ENCODE measurements around the gene OVOL3.
"Not testable (repeated sequence)": the region's sequence is repeated elsewhere in the genome, so short reads cannot be mapped to it uniquely, and the experiment has no call there.

The OVOL3 gene

GRCh38 chr19:36113425-36113824 lies 2.5 kb downstream of the OVOL3 start:
- no peaks in the 10 kb centered on the region for H3K9me3 Mint-ChIP-seq
- no peaks in the 10 kb centered on the region for H3K27me3 Mint-ChIP-seq

DNA sequence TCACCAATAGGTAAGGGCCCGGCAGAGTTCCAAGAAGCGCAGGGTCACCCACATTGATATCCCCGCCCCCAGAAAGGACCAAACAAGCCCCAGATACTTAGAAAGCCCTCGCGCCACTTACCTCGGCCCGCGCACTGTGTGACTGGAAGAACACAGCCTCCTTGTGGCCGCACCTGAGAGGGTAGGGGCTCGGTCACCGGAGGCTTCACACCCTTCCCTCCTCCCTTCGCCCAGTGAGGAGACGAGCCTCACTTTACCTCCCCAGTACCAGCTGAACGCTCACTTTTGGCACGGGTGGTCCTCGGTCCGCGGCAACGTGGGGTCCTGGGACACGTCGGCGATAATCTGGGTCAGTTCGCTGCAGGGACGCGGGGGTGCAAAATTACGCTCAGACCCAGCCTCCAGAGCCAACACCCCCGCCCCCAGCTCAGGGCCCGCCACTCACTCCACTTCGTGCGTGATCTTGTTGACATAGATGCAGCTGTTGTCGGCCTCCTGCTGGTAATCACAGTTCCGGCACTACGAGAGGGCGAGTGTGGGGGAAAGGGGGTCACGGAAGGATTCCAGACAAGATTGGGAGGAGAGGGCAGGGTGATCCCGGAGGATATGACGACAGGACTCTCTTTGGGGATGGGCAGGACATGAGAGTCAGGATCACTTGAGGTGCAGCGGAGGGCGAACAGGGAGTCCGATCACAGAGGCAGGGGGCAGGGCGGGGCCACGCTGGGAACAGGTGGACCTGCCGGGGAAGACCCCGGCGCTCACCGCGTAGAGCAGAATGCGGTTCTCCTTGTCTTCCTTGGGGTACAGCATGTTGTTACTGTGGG lies 3.2 kb downstream of the OVOL3 start:
- H3K36me3 Mint-ChIP-seq, result peaks cover 46% of the 10 kb centered on the region
- H3K27ac Mint-ChIP-seq, result peak overlapping the region; percentile 93
- no peaks in the 10 kb centered on the region for H3K9me3 Mint-ChIP-seq
- no peak for ATAC-seq
- H3K4me3 Mint-ChIP-seq, result peak overlapping the region; percentile 92
- peaks cover 49% of the 10 kb centered on the region for H3K4me1 Mint-ChIP-seq
- no peaks in the 10 kb centered on the region for H3K27me3 Mint-ChIP-seq

More at GRCh38 chr19:36113425-36113824, 2.5 kb downstream of the OVOL3 start:
- no peak for ATAC-seq
- H3K4me3 Mint-ChIP-seq, result peak overlapping the region; percentile 92
- peak overlapping the region; percentile 93 for H3K27ac Mint-ChIP-seq
- H3K4me1 Mint-ChIP-seq, result peaks cover 46% of the 10 kb centered on the region
- H3K36me3 Mint-ChIP-seq, result peaks cover 43% of the 10 kb centered on the region

GRCh38 chr19:36114721-36115452 lies 3.9 kb downstream of the OVOL3 start, which contains the start of gene POLR2I:
Gene POLR2I, minus strand, starts transcription at chr19:36114875. Its CDS starts 19 bp downstream, at chr19:36114856.
- Mint-ChIP-seq H3K36me3 (peaks cover 53% of the 10 kb centered on the region), H3K9me3 (no peaks in the 10 kb centered on the region), H3K4me1 (peaks cover 56% of the 10 kb centered on the region), H3K27ac (peak within 1 kb of the TSS; percentile 93), H3K4me3 (peak within 1 kb of the TSS; percentile 92), H3K27me3 (no peaks in the 10 kb centered on the region)
- ATAC-seq, result peak; percentile 96

DNA sequence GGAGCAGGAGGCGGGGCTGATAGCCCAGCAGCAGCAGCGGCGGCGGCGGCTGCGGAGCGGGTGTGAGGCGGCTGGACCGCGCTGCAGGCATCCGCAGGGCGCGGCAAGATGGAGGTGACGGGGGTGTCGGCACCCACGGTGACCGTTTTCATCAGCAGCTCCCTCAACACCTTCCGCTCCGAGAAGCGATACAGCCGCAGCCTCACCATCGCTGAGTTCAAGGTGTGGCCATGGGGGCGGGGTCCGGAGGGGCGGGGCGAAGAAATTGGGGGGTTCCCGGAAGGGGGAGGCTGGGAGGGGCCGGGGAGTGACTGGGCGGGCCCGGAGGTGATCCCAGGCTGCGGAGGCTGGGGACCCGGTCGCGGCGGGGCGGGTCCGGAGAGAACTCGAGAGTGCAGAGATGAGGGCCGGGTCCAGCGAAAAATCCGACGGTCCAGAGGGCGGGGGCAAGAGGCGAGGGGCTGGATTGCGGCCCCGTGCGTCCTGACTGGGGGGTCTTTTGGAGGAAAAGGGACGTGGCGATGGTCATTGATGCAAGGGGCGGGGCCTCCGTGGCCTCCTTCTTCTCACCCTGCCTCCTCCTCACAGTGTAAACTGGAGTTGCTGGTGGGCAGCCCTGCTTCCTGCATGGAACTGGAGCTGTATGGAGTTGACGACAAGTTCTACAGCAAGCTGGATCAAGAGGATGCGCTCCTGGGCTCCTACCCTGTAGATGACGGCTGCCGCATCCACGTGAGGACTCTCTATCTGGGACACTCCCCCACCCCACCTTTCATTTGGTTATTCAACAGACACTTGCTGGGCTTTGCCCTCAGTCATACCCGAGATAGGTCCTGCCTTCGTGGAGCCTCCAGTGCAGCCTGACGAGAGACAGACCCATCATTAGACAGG lies 4.8 kb downstream of the OVOL3 start, which contains the start of gene TBCB:
TSS of gene TBCB (plus strand) at position 16 of the 891 bp plus-strand sequence. CDS start at position 109, 93 bp downstream.
- H3K27ac Mint-ChIP-seq, result peak within 1 kb of the TSS; percentile 93
- peak within 1 kb of the TSS; percentile 92 for H3K4me3 Mint-ChIP-seq
- peaks cover 62% of the 10 kb centered on the region for H3K36me3 Mint-ChIP-seq
- no peaks in the 10 kb centered on the region for H3K9me3 Mint-ChIP-seq
- ATAC-seq, result peak; percentile 80
- H3K27me3 Mint-ChIP-seq, result no peaks in the 10 kb centered on the region
- H3K4me1 Mint-ChIP-seq, result peaks cover 64% of the 10 kb centered on the region

- no peak for ATAC-seq
- H3K27me3 Mint-ChIP-seq, result no peaks in the 10 kb centered on the region
- no peaks in the 10 kb centered on the region for H3K9me3 Mint-ChIP-seq
- H3K36me3 Mint-ChIP-seq, result peaks cover 67% of the 10 kb centered on the region
- peak overlapping the region; percentile 93 for H3K27ac Mint-ChIP-seq
- H3K4me1 Mint-ChIP-seq, result peaks cover 67% of the 10 kb centered on the region
- peak overlapping the region; percentile 92 for H3K4me3 Mint-ChIP-seq
Observed at GRCh38 chr19:36116344-36116637, 5.3 kb downstream of the OVOL3 start.

DNA sequence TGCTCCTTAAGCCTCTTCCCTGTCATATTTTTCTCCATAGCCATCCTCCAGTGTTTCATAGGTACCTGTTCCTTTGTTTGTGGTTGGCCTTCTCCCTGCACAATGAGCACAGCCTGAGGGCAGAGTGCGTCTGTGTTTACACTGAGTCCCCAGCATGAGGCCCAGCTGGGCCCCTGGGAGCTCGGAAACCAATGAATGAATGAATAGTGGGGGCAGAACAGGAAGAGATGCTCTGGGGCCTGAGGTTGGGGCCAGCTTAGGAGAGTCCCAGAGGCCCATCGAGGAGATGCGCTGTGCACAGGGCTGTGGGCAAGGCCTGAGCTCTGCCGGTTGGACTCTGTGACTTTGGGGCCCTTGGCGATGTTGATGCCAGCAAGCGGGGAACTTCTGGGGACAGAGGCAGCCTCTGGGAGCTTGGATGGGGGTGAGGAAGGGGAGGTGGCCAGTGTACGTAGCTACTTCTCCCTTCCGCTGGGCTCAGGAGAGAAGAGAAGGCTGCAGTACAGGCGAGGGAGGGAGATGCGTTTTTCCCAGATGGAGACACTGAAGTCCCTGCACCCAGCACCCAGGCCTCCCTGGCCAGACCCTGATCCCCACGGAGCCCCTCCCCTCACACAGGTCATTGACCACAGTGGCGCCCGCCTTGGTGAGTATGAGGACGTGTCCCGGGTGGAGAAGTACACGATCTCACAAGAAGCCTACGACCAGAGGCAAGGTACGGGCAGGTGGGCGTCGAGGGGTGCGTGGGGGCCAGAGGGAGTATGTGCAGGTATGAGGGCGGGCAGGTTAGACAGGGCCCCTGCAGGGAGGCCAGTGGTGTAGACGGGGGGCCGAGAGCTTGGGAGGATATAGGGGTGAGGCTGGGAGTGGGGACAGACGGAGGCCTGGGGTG lies 9.4 kb downstream of the OVOL3 start:
- peak overlapping the region; percentile 48 for H3K27ac Mint-ChIP-seq
- no peak for ATAC-seq
- H3K27me3 Mint-ChIP-seq, result no peaks in the 10 kb centered on the region
- peaks cover 47% of the 10 kb centered on the region for H3K4me1 Mint-ChIP-seq
- H3K9me3 Mint-ChIP-seq, result no peaks in the 10 kb centered on the region
- peaks cover 66% of the 10 kb centered on the region for H3K36me3 Mint-ChIP-seq
- no peak overlapping the region for H3K4me3 Mint-ChIP-seq

DNA sequence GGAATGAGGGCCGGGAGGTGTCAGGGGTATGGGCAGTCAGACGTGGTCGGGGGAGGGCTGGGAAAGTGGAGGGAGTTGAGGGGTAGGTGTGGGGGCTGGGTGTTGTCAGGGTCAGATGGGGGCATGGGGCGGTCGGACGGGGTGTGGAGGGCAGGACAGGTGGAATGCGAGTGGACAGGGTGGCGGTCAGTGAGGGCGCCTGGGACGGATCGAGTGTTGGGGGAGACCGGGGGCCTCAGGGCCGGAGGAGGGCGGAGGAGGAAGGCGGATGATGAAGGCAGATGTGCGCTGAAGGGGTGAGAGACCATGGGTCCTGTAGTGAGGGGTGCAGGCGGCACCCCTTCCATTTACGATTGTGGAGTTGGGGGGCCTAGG lies 10.0 kb downstream of the OVOL3 start:
- peak; percentile 37 for ATAC-seq
- peaks cover 72% of the 10 kb centered on the region for H3K36me3 Mint-ChIP-seq
- H3K4me1 Mint-ChIP-seq, result peaks cover 51% of the 10 kb centered on the region
- H3K27me3 Mint-ChIP-seq, result no peaks in the 10 kb centered on the region
- H3K4me3 Mint-ChIP-seq, result no peak overlapping the region
- H3K9me3 Mint-ChIP-seq, result no peaks in the 10 kb centered on the region
- no peak overlapping the region for H3K27ac Mint-ChIP-seq

- peaks cover 69% of the 10 kb centered on the region for H3K36me3 Mint-ChIP-seq
- no peak overlapping the region for H3K4me3 Mint-ChIP-seq
Observed at GRCh38 chr19:36121486-36122124, 10.7 kb downstream of the OVOL3 start.

GRCh38 chr19:36125557-36125956 lies 14.6 kb downstream of the OVOL3 start:
- no peaks in the 10 kb centered on the region for H3K9me3 Mint-ChIP-seq
- no peak for ATAC-seq
- peaks cover 39% of the 10 kb centered on the region for H3K36me3 Mint-ChIP-seq
- H3K4me3 Mint-ChIP-seq, result no peak overlapping the region
- H3K4me1 Mint-ChIP-seq, result peaks cover 23% of the 10 kb centered on the region
- no peaks in the 10 kb centered on the region for H3K27me3 Mint-ChIP-seq
- H3K27ac Mint-ChIP-seq, result peak overlapping the region; percentile 50

More at GRCh38 chr19:36121486-36122124, 10.7 kb downstream of the OVOL3 start:
- Mint-ChIP-seq H3K9me3 (no peaks in the 10 kb centered on the region), H3K27me3 (no peaks in the 10 kb centered on the region), H3K27ac (no peak overlapping the region), H3K4me1 (peaks cover 45% of the 10 kb centered on the region)
- peak; percentile 6 for ATAC-seq

DNA sequence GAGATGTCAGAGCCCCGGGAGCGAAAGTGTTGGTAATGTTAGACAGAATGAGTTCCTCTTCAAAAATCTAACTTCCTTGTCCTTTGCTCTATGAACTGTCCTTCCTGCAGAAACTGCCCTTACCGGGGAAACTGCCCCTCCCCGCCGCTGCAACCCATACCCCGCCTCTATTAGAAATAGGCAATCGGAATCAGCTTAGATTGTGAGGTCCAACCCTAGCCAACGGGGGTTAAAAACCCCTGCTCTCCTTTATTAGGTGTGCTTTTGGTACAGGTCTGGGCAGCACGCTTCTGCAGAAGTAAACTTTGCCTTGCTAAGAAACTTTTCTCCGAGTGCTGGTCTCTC lies 17.4 kb downstream of the OVOL3 start:
- H3K4me1 Mint-ChIP-seq, result peaks cover 33% of the 10 kb centered on the region
- H3K4me3 Mint-ChIP-seq, result peak overlapping the region; percentile 94
- H3K36me3 Mint-ChIP-seq, result peaks cover 17% of the 10 kb centered on the region
- peak overlapping the region; percentile 90 for H3K27ac Mint-ChIP-seq
- ATAC-seq, result peak; percentile 41
- H3K9me3 Mint-ChIP-seq, result no peaks in the 10 kb centered on the region
- no peaks in the 10 kb centered on the region for H3K27me3 Mint-ChIP-seq

DNA sequence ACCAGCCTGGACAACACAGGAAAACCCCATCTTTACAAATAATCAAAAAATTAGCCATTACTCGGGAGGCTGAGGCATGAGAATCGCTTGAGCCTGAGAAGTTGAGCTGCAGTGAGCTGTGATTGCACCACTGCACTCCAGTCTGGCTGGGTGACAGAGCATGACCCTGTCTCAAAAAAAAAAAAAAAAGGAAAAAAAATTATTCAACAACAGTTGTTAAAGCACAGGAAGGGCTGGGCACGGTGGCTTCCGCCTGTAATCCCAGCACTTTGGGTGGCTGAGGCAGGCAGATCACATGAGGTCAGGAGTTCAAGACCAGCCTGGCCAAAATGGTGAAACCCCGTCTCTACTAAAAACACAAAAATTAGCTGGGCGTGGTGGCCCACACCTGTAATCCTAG lies 20.3 kb downstream of the OVOL3 start:
- H3K4me1 Mint-ChIP-seq, result peaks cover 26% of the 10 kb centered on the region
- not testable (repeated sequence) for H3K9me3 Mint-ChIP-seq, H3K36me3 Mint-ChIP-seq, H3K4me3 Mint-ChIP-seq, H3K27me3 Mint-ChIP-seq, ATAC-seq, H3K27ac Mint-ChIP-seq

- not testable (repeated sequence) for H3K4me3 Mint-ChIP-seq, H3K27ac Mint-ChIP-seq, H3K27me3 Mint-ChIP-seq, ATAC-seq, H3K9me3 Mint-ChIP-seq, H3K36me3 Mint-ChIP-seq
- H3K4me1 Mint-ChIP-seq, result peaks cover 21% of the 10 kb centered on the region
Observed at GRCh38 chr19:36134867-36135266, 23.9 kb downstream of the OVOL3 start.

DNA sequence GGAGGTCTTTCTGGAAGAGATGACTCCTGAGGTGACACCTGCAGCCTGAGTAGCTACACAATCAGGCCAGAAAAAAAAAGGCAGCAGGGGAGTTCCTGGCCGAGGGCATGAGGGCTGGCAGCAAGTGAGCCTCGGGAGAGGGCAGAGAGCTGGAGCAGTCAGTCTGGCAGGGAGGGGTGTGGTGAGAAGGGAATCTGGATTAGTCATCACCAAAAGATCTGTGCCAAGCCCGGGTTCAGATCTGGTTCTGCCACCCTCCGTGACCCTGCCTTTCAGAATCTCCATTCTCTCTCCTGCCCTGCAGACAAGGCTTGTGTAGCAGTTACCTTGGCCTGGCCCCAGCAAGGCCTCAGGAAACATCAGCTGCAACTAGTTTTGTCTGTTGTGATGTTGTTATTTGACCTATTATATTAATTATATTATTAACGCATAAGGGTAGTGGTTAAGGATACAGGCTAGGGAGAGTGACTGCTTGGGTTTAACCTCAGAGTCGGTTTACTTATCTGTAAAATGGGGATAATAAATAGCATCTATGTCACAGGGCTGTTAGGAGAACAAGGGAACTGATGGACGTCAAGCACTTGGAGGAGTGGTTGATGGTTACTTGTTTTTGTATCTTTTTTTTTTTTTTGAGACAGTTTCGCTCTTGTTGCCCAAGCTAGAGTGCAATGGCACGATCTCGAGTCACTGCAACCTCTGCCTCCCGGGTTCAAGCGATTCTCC lies 26.2 kb downstream of the OVOL3 start:
- Mint-ChIP-seq H3K9me3 (peaks cover 4% of the 10 kb centered on the region), H3K4me3 (peak overlapping the region; percentile 62), H3K36me3 (peaks cover 13% of the 10 kb centered on the region), H3K4me1 (peaks cover 26% of the 10 kb centered on the region), H3K27me3 (no peaks in the 10 kb centered on the region), H3K27ac (peak overlapping the region; percentile 60)
- ATAC-seq, result no peak

All from stimulated activated memory B cell treated with anti-CD40 and anti-IgM and Interleukin-4, amounts not matched to agents 10 μg/mL and 1 μg/mL and 100 μg/mL, for 72 hours (primary cell).